A549 (cell line): ENCODE data around the gene COBL.

Experiments used
- BHLHE40 ChIP-seq: IDR thresholded peaks from 2 replicates; pipeline ENCODE4 v1.6.1; 2012; ENCODE audit warnings: low read depth, low read length, inconsistent platforms
- TF ChIP-seq, protein P1 (sequence below): fragments of >200 bp; sonication (Bioruptor Twin); formaldehyde crosslinking; IDR thresholded peaks from 3 replicates; pipeline ENCODE4 v1.5.1; 2016

DNA sequence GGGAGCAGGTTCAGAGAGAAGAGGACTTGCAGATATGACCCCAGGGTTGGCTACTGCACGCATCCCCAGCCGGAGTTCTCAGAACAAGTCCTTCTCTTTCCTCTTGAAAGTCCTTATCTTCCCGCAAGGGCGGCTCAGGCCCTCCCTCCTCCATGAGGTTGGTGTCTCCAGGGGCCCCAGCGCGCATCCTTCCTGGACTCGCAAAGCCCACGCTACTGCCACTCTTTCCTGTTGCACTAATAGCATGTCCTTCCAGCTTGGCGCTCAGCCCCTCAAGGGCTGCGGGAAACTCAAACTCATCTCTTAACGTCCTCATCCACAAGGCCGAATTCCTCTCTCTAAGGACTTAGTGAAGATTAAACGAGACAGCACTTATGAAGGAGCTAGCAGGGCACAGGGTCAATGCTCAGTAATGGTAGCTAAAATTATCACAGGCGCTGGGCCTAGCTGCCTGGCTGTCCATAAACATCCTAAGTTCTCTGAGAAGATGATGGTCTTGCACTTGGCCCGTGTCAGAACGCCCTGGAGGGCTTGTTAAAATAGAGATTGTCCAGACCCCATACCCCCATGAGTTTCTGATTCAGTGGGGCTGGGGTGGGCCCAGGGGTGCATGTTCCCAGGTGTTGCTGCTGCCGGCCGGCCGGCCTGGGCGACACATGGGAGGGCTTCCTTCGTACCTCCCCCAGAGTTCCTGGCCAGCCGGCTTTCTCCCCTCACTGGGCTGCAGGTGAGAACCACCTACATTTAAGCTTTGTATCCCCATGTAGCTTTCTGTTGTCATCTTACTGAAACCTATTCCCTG, 261.4 kb downstream of the COBL start:
- TF ChIP-seq, protein P1, sequence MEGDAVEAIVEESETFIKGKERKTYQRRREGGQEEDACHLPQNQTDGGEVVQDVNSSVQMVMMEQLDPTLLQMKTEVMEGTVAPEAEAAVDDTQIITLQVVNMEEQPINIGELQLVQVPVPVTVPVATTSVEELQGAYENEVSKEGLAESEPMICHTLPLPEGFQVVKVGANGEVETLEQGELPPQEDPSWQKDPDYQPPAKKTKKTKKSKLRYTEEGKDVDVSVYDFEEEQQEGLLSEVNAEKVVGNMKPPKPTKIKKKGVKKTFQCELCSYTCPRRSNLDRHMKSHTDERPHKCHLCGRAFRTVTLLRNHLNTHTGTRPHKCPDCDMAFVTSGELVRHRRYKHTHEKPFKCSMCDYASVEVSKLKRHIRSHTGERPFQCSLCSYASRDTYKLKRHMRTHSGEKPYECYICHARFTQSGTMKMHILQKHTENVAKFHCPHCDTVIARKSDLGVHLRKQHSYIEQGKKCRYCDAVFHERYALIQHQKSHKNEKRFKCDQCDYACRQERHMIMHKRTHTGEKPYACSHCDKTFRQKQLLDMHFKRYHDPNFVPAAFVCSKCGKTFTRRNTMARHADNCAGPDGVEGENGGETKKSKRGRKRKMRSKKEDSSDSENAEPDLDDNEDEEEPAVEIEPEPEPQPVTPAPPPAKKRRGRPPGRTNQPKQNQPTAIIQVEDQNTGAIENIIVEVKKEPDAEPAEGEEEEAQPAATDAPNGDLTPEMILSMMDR, result no peak
- TF ChIP-seq BHLHE40, result no peak
